ENCODE measurements around the gene MAP1B. TPM values are rescaled to one million over a fixed set of nuclear protein-coding genes. Genes with fewer than 3 reads are reported as not detected.
A peak's percentile ranks its signal among the peaks of the same experiment; 100 is the strongest.

MAP1B gene
- total RNA-seq, 1 experiment from 2014 or later = 26.4 TPM

DNA sequence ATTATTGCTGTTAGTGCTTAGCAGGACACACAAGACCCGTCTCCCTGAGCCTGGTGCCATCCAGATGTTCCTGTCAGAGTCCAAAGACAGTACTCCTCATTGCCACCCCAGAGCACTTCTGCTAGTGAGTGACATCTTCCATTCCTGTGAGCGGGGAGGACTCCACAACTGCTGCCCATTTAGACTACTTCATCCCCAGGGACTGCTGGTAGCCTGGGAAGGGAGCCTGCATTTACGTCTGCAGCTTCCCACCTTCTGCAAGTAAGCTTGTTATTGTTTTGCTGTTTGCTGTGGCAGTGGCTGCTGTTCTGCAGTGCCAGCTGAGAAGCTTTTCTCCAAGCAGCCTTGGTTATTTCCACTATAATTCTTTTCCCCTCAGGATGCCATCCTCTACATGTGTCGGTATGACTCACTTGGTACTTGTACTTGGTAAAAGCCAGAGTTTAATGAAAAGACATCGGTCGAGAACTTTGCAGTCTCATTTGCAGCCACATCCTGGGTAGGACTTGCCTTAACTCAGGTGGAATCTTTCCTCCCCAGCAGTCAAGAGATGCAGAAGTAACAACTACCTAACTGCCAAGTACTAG lies 10.6 kb upstream of the MAP1B start:
- DNase-seq (ENCODE audit: low read depth) = peak; percentile 42

DNA sequence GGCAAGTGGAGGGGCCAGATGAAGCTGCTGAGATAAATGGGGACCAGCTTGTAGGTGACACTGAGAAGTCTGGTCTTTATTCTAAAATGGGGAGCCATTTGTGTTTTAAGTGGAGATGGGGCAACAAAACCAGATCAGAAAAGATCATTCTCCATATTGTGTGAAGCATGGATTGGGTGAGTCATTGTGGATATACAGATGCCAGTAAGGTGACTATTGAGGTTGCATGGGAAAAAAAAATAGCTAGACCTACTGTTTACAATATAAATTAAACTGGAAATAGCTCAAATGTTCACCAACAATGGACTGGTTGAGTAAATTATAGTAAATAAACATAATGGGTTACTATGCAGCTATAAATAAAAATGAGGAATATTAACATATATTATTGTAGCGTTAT lies 5.4 kb upstream of the MAP1B start:
- peak; percentile 38 for DNase-seq (ENCODE audit: low read depth)

DNA sequence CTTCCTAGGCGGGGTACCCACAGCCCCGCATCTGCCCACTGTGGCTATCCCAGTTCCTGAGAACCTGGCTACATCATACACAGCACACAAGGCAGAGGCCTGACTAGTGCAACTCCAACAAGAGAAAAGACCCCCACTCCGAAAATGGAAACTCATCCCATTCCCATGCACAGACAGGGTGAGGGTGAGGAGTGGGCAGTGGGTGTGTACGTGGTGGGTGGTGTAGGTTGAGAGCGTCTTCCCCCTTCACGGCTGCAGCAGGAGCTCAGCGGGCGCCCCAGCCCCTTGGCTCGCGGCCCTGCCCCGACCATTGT lies 501 bp upstream of the MAP1B start:
- no peak for DNase-seq (ENCODE audit: low read depth)

DNA sequence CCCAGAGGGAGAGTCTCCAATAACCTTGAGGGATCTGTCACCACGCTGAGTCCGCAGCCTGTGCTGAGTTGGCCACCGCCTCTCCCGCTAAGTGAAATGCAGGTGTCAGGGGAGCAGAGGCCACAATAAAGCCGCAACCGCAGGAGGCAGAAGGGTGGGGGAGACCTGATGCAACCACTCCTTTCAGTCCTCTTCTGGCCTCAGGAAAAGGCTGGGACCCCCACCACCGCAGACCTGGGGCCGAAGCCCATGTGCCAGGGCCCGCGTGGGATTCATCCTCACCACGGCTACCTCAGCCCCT lies 576 bp downstream of the MAP1B start:
- peak; percentile 37 for DNase-seq (ENCODE audit: low read depth)

DNA sequence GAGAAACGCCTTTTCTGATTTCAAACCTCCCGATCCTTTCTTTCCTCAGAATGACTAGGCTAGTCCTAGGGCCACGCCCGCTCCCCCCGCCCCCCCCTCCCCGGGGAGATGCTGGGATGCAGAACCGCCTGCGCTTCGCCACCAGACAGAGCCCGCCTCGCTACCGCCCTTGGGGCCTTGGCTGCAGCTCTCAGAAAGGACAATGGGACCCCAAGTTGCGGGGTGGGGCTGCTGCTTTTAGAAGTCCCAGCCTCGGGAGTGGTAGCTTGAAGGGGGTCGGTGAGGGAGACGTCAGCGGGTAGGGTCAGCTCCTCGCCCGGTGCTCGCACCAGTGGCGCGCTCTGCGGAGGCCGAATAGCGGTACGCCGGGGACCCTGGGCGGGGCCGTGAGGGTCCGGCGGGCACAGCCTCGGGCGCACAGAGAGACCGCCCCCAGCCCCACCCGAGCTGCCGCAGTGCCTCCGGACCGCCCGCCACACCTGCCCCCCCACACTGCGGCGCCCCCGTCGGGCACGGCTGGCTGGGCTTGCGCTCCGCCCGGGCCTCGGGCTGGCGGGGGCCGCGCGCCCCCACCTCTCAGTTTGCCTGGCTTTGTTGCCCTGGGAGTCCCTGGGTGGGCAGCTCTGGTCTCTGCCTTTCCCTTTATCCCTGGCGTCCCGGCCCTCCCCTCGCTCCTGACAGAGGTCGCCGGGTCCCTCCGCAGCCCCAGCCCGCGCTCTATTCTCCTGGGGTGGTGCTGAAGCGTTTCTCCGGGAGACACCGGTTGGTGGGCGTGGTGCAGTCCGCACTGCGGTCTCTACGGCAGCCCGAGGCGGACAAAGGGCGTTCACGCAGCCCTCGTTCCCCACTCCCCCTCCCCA lies 1.2 kb downstream of the MAP1B start:
- peak; percentile 71 for DNase-seq (ENCODE audit: low read depth)

DNA sequence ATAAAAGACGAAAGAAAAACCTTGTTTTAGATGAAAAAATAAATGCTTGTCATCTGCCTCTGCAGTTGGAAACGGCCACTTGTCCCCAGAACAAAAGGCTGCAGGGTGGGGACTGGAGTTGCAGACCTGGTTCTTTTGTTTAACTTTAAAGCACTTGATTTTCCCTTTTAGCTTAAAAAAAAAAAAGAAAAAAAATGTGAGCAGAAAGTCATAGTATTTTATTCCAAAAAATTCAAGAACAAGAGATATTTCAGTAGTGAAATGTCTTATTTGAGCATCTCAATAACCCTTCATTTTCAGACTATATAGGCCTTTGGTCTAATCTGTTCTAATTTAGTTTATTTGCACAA lies 1.8 kb downstream of the MAP1B start:
- no peak for DNase-seq (ENCODE audit: low read depth)

DNA sequence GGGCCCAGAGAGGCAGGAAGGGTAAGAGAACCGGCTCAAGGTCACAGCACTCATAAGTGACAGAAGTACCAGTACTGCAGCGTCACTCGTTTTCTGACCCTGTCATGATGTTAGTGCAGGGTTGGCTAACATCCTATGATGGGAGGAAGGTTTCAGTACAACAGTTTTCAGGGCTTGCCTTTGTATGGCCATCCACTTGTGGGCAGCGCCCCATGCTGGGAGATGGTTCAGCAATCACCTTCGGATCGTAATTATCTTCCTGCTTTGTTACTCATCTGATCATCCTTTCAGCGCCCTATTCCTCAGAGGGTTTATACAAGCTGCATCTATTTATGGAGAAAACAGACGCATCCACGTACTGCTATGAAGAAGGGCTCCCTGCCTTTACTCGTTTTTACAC lies 2.4 kb downstream of the MAP1B start:
- no peak for DNase-seq (ENCODE audit: low read depth)

DNA sequence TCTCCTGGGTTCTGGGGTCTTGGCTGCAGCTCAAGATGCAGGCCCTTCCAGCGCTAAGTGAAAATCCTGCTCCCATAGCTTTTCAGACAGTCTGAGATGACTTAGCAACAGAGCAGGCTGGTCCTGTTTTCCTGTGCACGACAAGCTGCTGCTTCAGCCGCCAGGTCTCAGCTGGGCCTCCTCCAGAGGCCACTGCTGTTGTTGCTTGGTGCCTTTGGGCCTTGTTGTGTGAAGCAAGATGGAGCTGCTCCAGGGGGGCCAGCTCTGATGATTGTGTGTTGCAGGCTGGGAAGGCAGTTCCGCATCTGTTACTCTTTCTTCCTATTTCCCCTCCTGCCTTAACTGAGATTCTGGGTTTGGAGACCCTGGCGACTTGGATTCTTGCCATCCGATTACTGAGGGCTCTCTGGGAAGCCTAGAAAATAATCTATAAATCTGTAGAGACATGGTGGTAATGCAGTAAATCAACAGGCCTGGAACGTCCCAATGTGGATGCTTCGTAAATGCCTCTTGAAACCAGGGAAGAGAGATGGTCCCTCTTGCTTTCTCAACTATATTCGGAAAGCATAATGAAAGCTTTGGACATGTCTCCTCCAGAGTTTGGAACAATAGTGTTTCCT lies 3.2 kb downstream of the MAP1B start:
- DNase-seq (ENCODE audit: low read depth) = no peak

DNA sequence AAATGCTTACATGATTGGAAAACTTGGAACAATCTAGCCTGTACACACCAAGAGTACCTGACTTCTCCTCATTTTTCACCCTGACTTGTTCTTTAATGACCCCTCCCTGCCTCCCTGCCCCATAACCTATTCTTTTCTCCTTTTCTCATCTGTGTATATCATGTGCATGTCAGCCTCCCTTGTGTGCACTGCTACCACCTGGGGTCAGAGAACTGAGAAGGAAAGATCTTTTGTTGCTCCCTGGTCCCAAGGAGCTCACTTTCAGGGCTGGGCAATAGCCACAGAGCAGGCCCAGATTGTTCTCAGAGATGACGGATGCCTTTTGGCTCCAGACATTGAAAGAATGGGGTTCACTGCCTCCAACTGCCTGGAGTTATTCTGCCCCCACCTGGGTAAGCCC lies 5.1 kb downstream of the MAP1B start:
- DNase-seq (ENCODE audit: low read depth) = no peak

DNA sequence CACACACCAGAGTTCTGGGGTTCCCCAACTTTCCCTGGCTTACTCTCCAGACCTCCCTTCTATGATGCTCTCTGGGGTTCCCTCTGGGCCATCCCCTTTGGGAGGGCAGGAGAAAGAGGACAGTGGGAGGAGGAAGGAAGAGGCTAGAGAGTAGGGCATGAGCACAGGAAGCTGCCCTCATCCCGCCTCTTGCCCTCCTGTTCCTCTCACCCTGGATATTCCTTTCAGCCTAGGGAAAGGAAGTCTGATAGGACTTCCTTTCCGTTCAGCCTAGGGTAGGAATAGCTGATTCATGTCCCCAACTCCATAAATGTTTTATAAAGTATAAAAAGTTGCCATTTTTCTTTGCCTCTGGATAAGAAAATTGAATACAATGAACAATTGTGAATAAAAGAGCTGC lies 7.4 kb downstream of the MAP1B start:
- no peak for DNase-seq (ENCODE audit: low read depth)

DNA sequence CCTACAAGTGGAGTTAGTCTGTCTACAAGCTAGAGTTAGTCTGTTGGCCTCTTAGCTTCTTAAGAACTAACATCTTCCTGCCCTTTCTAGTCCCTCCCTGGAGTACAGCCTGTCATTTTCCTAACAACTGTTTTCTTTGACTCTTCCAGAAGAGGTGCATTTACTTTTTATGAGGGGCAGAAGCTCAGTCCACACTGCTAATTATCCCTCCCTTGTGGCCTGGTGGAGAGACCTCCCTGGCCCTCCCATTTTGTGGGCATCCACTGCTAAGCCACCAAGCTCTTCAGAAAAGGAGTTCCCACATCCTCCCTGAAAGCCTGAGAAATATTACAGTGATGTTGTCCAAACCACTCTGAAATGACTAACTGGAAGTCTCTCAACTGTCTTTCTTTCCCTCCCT lies 8.0 kb downstream of the MAP1B start:
- no peak for DNase-seq (ENCODE audit: low read depth)

DNA sequence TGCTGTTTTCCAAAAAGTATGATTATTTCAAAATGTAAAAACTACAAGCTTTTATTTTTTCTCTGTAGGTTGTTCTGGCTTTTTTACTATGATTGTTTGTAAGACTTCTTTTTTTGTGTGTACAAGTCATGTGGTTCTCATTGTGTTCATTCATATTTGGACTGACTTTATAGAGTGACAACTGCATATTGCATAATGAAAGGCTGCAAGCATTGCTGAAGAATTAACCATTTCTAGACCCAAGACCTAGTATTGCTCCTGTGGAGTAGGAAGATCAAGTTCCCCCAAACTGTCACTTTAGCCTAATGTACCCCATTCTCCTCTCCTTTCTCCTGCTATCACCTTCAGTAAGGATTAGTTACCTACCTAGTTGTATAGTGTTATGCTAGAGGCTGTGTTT lies 10.0 kb downstream of the MAP1B start:
- no peak for DNase-seq (ENCODE audit: low read depth)

DNA sequence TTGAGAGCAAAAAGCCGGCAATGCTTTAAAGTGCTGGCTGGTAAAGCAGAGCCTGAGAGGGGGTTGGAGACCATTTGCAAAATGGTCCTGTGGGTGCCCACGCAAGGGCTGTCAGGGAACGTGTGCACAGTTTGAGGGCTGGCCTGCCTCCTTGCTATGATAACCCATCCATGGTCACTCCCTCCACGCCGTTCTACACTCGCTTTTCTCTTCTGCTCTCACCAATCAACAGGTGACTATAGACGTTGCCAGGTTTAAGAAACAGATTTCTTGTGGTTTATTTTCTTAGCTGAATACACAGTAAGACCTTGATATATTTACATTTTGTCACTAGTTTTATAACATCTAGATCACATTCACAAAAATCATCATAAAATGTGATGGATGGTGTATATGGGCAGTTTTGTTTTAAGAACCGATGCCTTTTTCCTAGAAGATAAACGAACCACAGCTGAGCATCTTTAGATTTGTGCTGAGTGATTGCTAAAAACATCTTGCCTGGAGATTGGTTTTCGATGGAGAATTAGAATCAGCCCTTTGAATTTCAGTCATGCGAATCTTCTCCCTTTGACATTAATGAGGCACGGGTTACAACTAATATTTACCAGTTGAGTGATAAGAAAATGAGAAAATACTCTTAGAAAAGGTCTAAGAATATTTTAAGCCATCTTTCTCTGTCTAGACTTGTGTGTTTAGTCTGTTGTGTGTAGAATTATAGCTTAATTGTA lies 13.9 kb downstream of the MAP1B start:
- no peak for DNase-seq (ENCODE audit: low read depth)

DNA sequence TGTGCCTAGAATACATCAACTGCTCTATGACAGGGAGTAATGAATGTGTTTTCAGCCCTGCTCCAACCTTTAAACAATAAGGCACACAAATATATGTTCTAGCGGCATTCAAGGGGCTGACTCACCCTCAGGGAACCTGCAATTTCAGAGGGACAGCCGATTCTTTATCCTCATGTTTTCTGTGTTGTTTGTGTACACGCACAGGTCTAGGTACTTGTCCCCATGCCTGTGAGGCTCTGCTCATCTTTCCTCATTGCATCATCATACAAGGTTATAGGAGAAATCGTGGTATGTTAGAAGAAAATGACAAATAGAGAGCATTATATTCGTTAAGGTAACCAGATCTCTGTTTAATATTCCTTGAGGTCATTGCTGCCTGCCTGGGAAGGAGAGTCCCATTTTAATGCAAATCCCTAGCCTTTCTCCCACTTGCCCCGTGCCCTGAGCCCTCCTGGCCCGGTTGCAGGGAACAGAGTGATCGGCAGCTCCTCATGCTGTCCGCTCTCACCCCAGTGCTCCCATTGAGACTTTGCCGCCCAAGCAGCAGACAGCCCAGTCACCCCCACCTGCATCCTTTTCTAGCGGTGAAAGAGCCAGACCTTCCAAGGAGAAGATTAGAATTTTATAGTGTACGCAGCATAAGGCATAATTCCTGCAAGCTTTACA lies 14.6 kb downstream of the MAP1B start:
- no peak for DNase-seq (ENCODE audit: low read depth)

DNA sequence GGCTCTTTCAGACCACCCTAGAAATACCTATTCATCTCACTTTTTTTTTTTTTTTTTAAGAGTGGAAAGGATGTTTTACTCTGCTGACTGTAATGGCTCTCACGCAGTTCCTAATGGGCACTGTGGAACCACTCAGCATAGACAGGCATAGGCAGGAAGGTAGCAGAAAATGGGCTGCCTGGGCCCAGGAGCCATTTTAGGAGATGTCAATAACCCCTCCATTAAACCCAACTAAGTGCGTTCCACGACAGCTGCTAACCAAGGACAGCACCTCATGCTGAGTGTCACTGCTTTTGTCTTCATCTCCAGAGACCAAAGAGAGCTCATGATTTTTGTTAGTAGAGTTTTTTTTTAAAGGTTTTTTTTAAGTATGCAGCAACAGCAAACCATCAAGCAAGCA lies 15.3 kb downstream of the MAP1B start:
- DNase-seq (ENCODE audit: low read depth) = no peak

DNA sequence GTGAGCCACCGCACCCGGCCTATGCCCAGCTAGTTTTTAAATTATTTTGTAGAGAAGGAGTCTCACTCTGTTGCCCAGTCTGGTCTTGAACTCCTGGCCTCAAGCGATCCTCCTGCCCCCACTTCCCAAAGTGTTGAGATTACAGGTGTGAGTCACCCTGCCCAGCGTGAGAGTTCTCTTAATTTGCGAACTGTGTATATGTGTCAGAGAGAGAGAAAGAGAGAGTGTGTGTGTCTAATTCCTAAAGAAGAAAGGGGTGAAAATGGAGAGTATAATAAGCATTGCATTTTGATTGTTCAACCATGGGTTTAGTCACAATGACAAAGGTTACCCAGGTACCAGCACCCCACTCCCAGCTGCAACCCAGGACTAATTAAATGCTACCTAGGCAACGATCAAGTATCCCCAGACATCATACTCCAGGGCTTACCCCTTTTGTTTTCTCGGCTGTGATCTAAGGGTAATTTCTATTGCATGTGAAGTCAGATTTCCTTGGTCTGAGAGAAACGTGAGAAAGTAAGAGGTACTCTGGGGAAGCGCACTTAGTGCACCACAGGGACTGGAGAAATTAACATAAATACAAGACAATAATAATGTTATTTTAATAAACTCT lies 16.6 kb downstream of the MAP1B start:
- no peak for DNase-seq (ENCODE audit: low read depth)

DNA sequence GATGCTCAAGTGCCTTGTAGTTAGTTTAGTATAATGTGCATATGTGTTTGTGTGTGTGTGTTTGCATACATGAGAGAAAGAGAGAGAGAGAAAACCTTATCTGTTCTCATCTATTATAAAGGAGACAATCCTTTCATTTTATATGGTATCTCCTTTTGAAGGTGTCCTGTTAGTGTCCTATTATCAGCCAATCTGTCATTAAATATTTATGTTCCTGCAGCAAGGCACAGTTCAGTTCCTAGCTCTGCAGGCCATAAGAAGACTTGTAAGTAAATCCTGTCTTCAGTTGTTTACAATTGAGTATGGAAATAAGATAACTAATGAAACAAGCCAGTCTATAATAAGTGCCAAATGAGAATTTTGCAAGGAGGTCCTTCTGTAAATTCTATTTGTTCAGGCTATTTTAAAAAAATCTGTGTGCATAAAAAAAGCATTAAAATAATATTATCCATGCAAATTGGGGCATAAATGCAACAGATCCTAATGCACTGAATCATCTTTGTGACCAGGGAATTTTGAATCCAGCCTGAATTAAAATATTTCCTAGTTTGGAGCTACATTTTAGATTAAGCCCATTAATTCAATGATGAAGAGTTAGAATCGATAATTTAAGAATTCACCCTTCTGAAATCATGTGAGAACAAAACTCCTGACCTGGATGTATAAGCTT lies 18.1 kb downstream of the MAP1B start:
- no peak for DNase-seq (ENCODE audit: low read depth)

DNA sequence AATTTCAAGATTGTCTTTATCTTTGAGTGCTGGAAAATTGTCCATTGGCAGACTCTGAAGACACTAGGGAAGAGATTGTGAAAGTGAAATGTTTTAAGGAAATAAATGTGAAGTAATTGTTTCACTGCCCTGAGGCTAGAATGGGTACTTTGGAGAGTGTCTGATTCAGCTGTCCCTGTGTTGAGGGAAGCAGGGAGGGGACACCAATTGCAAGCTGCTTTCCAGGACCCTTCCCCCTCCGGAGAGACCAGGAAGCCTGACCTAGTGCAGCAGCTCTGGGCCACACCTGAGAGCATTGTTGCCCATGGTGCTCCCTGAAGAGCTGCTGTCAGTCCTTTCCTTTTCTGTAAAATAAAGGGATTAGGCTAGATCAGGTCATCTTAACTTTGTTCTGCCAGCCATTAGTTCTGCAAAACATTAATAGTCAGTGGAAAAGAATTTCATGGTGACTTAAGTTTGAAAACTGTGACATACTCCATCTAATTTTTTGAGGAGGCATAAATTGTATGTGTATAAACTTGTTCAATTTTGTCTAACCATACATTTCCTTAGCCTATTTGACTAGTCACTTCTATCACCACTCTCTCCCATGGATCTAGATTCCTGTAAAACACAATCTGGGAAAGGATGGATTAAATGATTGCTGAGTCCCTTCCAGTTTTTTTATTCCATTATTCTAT lies 18.8 kb downstream of the MAP1B start:
- DNase-seq (ENCODE audit: low read depth) = peak; percentile 66

DNA sequence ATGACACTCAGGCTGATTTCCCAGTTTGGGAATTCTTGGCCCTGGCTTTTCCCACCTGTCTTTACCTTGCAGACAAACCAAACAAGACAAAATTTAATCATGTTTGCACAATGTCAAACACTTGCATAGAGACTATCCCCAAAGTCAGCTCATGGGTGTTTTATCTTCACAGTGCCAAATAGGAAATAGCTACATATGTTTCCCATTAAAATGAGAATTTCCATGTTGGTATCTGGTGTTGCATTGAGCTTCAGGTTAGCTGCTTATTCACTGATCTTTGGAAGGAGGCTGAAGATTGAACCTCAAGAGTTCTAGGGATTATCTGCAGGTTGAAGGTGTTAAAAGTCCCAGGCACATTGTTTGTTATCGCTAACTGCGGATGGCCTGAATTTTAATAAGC lies 19.5 kb downstream of the MAP1B start:
- DNase-seq (ENCODE audit: low read depth) = no peak

DNA sequence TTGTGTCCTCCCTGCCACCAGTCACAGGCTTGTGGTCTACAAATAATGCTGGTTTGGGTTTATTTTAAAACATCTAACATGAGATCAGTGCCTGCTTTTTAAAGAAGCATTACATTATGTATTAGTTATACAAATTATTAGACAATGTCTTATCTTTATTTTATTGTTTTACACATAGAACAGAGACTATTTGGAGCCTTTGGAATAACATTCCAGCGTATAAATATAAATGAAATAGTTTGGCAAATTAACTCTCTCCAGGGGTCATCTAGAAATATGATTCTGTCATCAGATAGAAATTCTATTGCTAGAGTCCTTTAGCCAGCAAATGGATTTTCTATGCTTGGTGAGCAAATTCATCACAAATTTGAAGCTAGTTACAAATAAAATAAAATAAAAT lies 22.4 kb downstream of the MAP1B start:
- DNase-seq (ENCODE audit: low read depth) = no peak

DNA sequence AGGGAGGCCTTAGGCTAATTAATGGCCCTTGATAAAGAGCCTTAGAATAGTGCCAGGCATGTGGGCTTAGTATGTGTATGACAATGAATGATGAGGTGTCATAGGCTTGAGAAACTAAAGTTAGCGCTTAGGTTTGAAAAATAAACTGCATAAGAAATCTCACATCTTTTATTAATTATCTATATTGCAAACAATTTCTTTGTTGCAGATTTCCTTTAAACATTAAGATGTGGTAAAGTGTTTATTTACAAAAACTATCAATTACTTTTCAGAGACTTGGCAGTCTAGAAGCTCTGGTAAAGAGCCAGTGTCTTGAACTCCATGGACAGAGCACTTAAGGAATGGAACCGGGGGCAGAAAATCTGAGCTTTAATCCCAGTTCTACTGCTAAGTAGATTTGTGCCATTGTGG lies 23.1 kb downstream of the MAP1B start:
- no peak for DNase-seq (ENCODE audit: low read depth)

Measured in RPMI7951 (cell line).